ENCODE results near the gene ZNF444. TPM values are rescaled to one million over a fixed set of nuclear protein-coding genes. Genes with fewer than 3 reads are reported as not detected.

ZNF444 gene
- total and polyA plus RNA-seq, 7 experiments from 2014 or later = 15.9 to 49.6 (median 35.3) TPM

DNA sequence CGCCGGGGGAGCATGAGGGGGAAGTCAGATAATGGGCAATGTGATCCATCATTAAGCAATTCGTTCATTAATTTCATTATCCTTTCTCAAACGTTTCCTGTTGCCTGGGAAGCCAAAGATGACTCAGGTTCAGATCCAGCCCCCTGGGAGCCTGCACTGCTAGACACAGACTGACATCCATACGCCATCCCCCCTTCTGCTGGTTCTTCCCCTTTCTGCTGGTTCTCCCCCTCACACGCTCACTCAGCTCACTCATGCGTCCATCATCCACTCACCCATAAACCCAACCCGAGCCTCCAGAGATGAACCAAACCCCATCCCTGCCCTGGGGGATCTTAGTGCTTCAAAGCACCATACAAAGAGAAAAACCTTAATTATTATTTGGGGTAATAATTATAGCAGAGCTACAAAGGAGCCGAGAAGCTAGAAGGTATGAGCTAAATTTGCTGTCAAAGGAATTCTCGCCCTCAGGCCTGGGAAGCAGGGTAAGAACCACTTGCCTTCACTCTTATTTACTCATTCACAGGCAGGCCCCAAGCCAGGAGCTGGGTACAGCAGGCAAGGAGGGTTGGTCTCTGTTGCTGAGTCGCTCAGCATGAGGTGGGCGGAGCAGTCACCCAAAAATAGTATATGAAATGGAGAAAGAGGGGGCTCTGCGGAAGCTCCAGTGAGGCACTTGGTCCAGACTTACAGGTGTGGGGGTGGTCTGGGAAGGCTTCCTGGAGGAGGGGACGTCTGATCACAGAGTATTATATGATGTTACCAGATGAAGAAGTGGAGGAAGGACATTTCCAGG is 7.0 kb upstream of the ZNF444 start:
- Histone ChIP-seq H3K27ac (ENCODE audit: low read depth, low read length) (no peak overlapping the region), H3K4me1 (ENCODE audit: control insufficient read depth in 2 of 2, insufficient read depth in 2 of 2, low read length in 2 of 2) (no peaks in the 10 kb centered on the region), H3K36me3 (ENCODE audit: control insufficient read depth in 2 of 3, insufficient read depth in 3 of 3, low read length in 3 of 3) (no peaks in the 10 kb centered on the region), H3K4me3 (ENCODE audit: low read length) (no peak overlapping the region), H3K9me3 (ENCODE audit: control insufficient read depth in 2 of 3, low read length in 3 of 3) (no peaks in the 10 kb centered on the region), H3K27me3 (ENCODE audit: control insufficient read depth in 2 of 2, insufficient read depth in 2 of 2, low read length in 2 of 2) (no peaks in the 10 kb centered on the region)
- no peak overlapping the region for H3K4me3 Mint-ChIP-seq
- ChIA-PET CTCF (no interaction called here), POLR2A (interaction anchor here (0.6 kb wide), 1 partner anchor 1056 kb away, joined by 3 read pairs; no protein-coding TSS in a partner anchor)
- H3K4me1 Mint-ChIP-seq = peaks cover 0 to 3% (median 1%) of the 10 kb centered on the region in 7 donors
- no peaks in the 10 kb centered on the region for H3K27me3 Mint-ChIP-seq
- no peak for DNase-seq
- ATAC-seq = peak; percentile 44
- intact Hi-C loops (cut with micrococcal nuclease) = no loop called here
- no peaks in the 10 kb centered on the region for H3K36me3 Mint-ChIP-seq
- H3K27ac Mint-ChIP-seq = no peak overlapping the region
- H3K9me3 Mint-ChIP-seq = no peaks in the 10 kb centered on the region

GRCh38 chr19:56134654-56134921 is 6.5 kb upstream of the ZNF444 start:
- no peaks in the 10 kb centered on the region for H3K36me3 Mint-ChIP-seq
- Histone ChIP-seq H3K27me3 (ENCODE audit: control insufficient read depth in 2 of 2, insufficient read depth in 2 of 2, low read length in 2 of 2) (no peaks in the 10 kb centered on the region), H3K4me1 (ENCODE audit: control insufficient read depth in 2 of 2, insufficient read depth in 2 of 2, low read length in 2 of 2) (peaks cover 0 to under 1% of the 10 kb centered on the region in 2 donors), H3K9me3 (ENCODE audit: control insufficient read depth in 2 of 3, low read length in 3 of 3) (no peaks in the 10 kb centered on the region), H3K27ac (ENCODE audit: low read depth, low read length) (no peak overlapping the region), H3K36me3 (ENCODE audit: control insufficient read depth in 2 of 3, insufficient read depth in 3 of 3, low read length in 3 of 3) (no peaks in the 10 kb centered on the region), H3K4me3 (ENCODE audit: low read length) (no peak overlapping the region)
- DNase-seq = no peak
- no peak overlapping the region for H3K4me3 Mint-ChIP-seq
- CTCF ChIA-PET = interaction anchor here (0.6 kb wide), 1 partner anchor 10 kb away, joined by 4 read pairs; no protein-coding TSS in a partner anchor
- intact Hi-C loops (cut with micrococcal nuclease) = no loop called here
- no peaks in the 10 kb centered on the region for H3K9me3 Mint-ChIP-seq
- H3K27ac Mint-ChIP-seq = no peak overlapping the region
- POLR2A ChIA-PET = no interaction called here
- H3K4me1 Mint-ChIP-seq = peaks cover under 1 to 6% (median 5%) of the 10 kb centered on the region in 7 donors
- no peak for ATAC-seq
- H3K27me3 Mint-ChIP-seq = no peaks in the 10 kb centered on the region

DNA sequence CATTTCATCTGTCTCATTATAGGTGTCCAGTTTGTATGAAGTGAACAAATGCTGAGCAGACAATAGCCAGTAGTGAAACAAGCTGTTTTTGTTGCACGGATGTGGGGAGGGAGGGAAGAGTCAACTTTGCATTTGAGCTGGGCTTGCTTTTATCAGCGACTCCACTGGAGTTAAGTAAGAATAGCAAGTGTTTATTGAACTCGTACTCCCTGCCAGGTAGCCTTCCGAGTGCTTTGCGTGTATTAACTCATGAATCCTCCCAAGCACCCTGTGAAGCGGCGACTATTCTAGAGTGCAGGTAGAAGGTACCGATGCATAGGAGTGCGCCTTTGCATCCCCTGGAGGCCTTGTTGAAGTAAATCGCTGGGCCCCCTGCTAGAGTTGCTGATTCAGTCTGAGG is 4.7 kb upstream of the ZNF444 start:
- ATAC-seq (no peak), DNase-seq (no peak)
- intact Hi-C loops (cut with micrococcal nuclease) = no loop called here
- ChIA-PET POLR2A (no interaction called here), CTCF (no interaction called here)
- Histone ChIP-seq H3K36me3 (ENCODE audit: control insufficient read depth in 2 of 3, insufficient read depth in 3 of 3, low read length in 3 of 3) (no peaks in the 10 kb centered on the region), H3K27me3 (ENCODE audit: control insufficient read depth in 2 of 2, insufficient read depth in 2 of 2, low read length in 2 of 2) (no peaks in the 10 kb centered on the region), H3K4me3 (ENCODE audit: low read length) (no peak overlapping the region), H3K9me3 (ENCODE audit: control insufficient read depth in 2 of 3, low read length in 3 of 3) (no peaks in the 10 kb centered on the region), H3K4me1 (ENCODE audit: control insufficient read depth in 2 of 2, insufficient read depth in 2 of 2, low read length in 2 of 2) (peaks cover 0 to 9% of the 10 kb centered on the region in 2 donors), H3K27ac (ENCODE audit: low read depth, low read length) (no peak overlapping the region)
- H3K9me3 Mint-ChIP-seq = no peaks in the 10 kb centered on the region
- H3K4me3 Mint-ChIP-seq = no peak overlapping the region
- peaks cover 0 to 4% (median 0%) of the 10 kb centered on the region in 5 donors for H3K27me3 Mint-ChIP-seq
- H3K4me1 Mint-ChIP-seq = peaks cover 10 to 18% (median 16%) of the 10 kb centered on the region in 7 donors
- H3K27ac Mint-ChIP-seq = peak overlapping the region in 3 of 9 donors; percentile 18 to 62 (median 22)
- no peaks in the 10 kb centered on the region for H3K36me3 Mint-ChIP-seq

DNA sequence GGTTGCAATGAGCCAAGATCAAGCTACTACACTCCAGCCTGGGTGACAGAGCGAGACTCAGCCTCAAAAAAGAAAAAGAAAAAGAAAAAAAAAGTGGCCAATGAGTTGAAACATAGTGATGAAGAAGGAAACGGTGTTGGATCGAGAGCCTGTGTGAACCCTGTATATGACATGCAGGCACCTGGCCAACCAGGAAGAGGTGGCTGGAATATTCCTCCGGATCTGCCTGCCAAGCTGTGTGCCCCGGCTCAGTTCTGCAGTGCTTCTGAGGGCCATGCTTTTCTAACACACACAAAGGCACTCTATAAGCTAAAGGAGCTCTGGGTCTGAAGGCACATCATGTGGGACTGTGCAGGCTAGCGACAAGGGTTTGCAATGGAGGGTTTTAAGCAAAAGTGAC is 3.7 kb upstream of the ZNF444 start:
- no peak for DNase-seq
- H3K27me3 ChIP-seq (ENCODE audit: control insufficient read depth in 2 of 2, insufficient read depth in 2 of 2, low read length in 2 of 2) = no peaks in the 10 kb centered on the region
- peaks cover 4 to 16% of the 10 kb centered on the region in 2 donors for H3K4me1 ChIP-seq (ENCODE audit: control insufficient read depth in 2 of 2, insufficient read depth in 2 of 2, low read length in 2 of 2)
- ChIA-PET POLR2A (interaction anchor here (0.7 kb wide), 1 partner anchor 12 kb away, joined by 3 read pairs; no protein-coding TSS in a partner anchor), CTCF (interaction anchor here (0.7 kb wide), 1 partner anchor 26 kb away, joined by 3 read pairs; no protein-coding TSS in a partner anchor)
- Mint-ChIP-seq H3K4me1 (peaks cover 16 to 25% (median 24%) of the 10 kb centered on the region in 7 donors), H3K9me3 (no peaks in the 10 kb centered on the region), H3K36me3 (no peaks in the 10 kb centered on the region), H3K27me3 (peaks cover 0 to 4% (median 0%) of the 10 kb centered on the region in 5 donors), H3K4me3 (no peak overlapping the region), H3K27ac (no peak overlapping the region)
- no peaks in the 10 kb centered on the region for H3K9me3 ChIP-seq (ENCODE audit: control insufficient read depth in 2 of 3, low read length in 3 of 3)
- H3K27ac ChIP-seq (ENCODE audit: low read depth, low read length) = no peak overlapping the region
- ATAC-seq = no peak
- H3K4me3 ChIP-seq (ENCODE audit: low read length) = no peak overlapping the region
- intact Hi-C loops (cut with micrococcal nuclease) = no loop called here
- no peaks in the 10 kb centered on the region for H3K36me3 ChIP-seq (ENCODE audit: control insufficient read depth in 2 of 3, insufficient read depth in 3 of 3, low read length in 3 of 3)

DNA sequence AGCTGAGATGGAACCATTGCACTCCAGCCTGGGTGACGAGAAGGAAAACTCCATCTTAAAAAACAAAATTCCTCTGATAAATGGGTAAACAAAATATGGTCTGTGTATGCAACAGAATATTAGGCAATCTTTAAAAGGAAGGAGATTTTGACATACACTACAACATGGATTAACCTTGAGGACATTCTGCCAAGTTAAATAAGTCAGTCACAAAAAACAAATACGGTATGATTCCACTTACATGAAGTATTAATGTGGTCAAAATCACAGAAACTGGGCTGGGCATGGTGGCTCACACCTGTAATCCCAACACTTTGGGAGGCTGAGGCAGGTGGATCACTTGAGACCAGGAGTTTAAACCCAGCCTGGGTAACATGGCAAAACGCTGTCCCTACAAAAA is 3.0 kb upstream of the ZNF444 start:
- Histone ChIP-seq H3K4me3 (ENCODE audit: low read length) (no peak overlapping the region), H3K36me3 (ENCODE audit: control insufficient read depth in 2 of 3, insufficient read depth in 3 of 3, low read length in 3 of 3) (no peaks in the 10 kb centered on the region), H3K4me1 (ENCODE audit: control insufficient read depth in 2 of 2, insufficient read depth in 2 of 2, low read length in 2 of 2) (peaks cover 4 to 22% of the 10 kb centered on the region in 2 donors), H3K27ac (ENCODE audit: low read depth, low read length) (no peak overlapping the region), H3K9me3 (ENCODE audit: control insufficient read depth in 2 of 3, low read length in 3 of 3) (no peaks in the 10 kb centered on the region), H3K27me3 (ENCODE audit: control insufficient read depth in 2 of 2, insufficient read depth in 2 of 2, low read length in 2 of 2) (no peaks in the 10 kb centered on the region)
- peaks cover 19 to 32% (median 30%) of the 10 kb centered on the region in 7 donors for H3K4me1 Mint-ChIP-seq
- intact Hi-C loops (cut with micrococcal nuclease) = no loop called here
- ChIA-PET CTCF (interaction anchor here (0.7 kb wide), 1 partner anchor 27 kb away, joined by 3 read pairs; no protein-coding TSS in a partner anchor), POLR2A (interaction anchor here (0.8 kb wide), 1 partner anchor 13 kb away, joined by 3 read pairs; no protein-coding TSS in a partner anchor)
- H3K27me3 Mint-ChIP-seq = peaks cover 0 to 4% (median 0%) of the 10 kb centered on the region in 5 donors
- H3K4me3 Mint-ChIP-seq = no peak overlapping the region
- H3K27ac Mint-ChIP-seq = peak overlapping the region in 2 of 9 donors; percentile 28 to 32
- H3K9me3 Mint-ChIP-seq = no peaks in the 10 kb centered on the region
- no peak for ATAC-seq
- no peaks in the 10 kb centered on the region for H3K36me3 Mint-ChIP-seq
- DNase-seq = no peak

DNA sequence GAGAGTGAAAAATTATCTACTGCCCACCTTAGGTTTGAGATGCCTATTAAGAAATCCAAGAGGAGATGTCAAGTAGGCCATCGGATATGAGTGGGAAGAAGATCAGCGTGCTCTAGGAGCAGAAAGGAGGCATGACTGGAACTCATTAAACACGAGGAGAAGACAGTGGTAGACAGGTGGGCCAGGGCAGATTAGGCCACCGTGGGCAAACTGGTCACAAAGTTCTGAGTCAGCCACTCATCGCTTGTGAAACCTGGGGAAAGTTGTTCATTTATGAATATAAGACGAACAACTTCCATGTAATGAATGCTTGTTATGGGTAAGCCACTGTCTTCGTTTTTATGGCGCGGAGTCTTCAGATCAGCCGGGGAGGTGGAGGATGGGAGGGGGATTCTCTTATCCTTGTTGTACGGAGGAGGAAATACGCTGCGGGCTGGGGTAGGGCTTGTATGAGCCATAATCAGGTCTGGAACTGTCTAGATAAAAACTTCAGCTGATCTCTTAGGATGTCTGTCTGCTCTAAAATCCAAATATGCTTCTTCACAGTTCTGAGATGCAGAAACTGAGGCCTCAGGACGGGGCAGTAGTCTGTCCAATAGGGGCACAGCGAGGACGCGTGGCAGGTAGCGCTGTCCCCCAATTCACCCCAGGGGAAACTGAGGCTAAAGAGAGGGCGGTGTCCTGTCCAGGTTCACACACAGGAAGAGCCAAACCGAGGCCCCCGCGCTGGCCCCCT is 1.1 kb upstream of the ZNF444 start:
- H3K27ac ChIP-seq (ENCODE audit: low read depth, low read length) = peak overlapping the region; percentile 85
- H3K27ac Mint-ChIP-seq = peak overlapping the region; percentile 84 to 98 (median 91)
- H3K9me3 ChIP-seq (ENCODE audit: control insufficient read depth in 2 of 3, low read length in 3 of 3) = no peaks in the 10 kb centered on the region
- no peaks in the 10 kb centered on the region for H3K36me3 ChIP-seq (ENCODE audit: control insufficient read depth in 2 of 3, insufficient read depth in 3 of 3, low read length in 3 of 3)
- peaks cover 0 to 4% (median 0%) of the 10 kb centered on the region in 5 donors for H3K27me3 Mint-ChIP-seq
- CTCF ChIA-PET = no interaction called here
- no peaks in the 10 kb centered on the region for H3K27me3 ChIP-seq (ENCODE audit: control insufficient read depth in 2 of 2, insufficient read depth in 2 of 2, low read length in 2 of 2)
- peaks cover 0 to 3% (median 0%) of the 10 kb centered on the region in 5 donors for H3K36me3 Mint-ChIP-seq
- H3K4me3 Mint-ChIP-seq = peak overlapping the region; percentile 88 to 97 (median 92)
- peaks cover 27 to 49% (median 43%) of the 10 kb centered on the region in 7 donors for H3K4me1 Mint-ChIP-seq
- peak overlapping the region; percentile 59 for H3K4me3 ChIP-seq (ENCODE audit: low read length)
- POLR2A ChIA-PET = interaction anchor here (1.0 to 4.0 kb wide), 3 partner anchors 11 to 18 kb away, joined by 4 to 40 read pairs (median 8); partner anchors contain the start of gene ZNF787
- H3K9me3 Mint-ChIP-seq = no peaks in the 10 kb centered on the region
- H3K4me1 ChIP-seq (ENCODE audit: control insufficient read depth in 2 of 2, insufficient read depth in 2 of 2, low read length in 2 of 2) = peaks cover 4 to 22% of the 10 kb centered on the region in 2 donors
- peak in 3 of 9 donors; percentile 13 to 34 (median 17) for DNase-seq
- ATAC-seq = no peak
- intact Hi-C loops (cut with micrococcal nuclease) = loop anchor here (1.0 to 10.0 kb wide), 15 partner anchors 19 to 1981 kb away; partner anchors contain the start of genes PPP6R1 (in 2 of the 2), ZNF582 (in 2 of the 2), LENG1 (in 1 of the 2) and LENG9 (in 1 of the 2)

Data from naive thymus-derived CD4-positive, alpha-beta T cell (primary cell).